Measurements from ENCODE around the gene NEXN.

The NEXN gene

DNA sequence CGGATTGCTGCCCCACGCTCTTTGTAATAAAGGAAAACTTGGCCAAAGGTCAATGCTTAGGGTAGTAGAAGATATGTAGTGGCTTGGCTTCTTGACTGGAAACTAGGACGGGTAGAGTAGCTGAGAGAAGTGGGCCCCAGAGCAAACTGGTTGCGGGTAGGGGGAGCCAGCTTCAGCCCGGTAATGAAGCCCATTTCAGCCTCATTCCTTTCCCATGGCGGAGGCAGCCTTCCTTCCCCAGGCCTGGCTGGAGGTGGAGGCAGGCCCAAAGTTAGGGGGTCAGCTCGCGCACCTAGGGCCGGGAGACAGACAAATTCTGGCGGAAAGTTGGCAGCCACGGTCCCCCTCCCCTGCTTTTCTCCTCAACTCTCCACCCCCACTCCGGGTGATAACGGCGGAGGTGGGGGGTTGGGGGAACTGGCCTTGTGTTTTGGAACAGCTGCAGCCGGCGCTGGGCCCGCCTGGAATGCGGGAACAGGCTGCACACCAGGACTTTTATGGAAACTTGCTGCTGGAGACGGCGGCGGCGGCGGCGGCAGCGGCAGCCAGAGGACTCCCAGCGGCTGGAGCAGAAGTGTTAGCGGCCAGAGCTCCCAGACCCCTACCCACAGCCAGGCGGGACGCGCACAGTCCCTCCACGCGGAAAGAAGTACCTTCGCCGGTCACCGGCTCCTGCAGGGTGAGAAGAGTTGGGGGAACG lies at the start of gene NEXN:
NEXN (plus strand) TSS at position 544 of the 700 bp plus-strand sequence. CDS start 27,483 bp downstream, outside the sequence.
- DNase-seq = peak; percentile 52

DNA sequence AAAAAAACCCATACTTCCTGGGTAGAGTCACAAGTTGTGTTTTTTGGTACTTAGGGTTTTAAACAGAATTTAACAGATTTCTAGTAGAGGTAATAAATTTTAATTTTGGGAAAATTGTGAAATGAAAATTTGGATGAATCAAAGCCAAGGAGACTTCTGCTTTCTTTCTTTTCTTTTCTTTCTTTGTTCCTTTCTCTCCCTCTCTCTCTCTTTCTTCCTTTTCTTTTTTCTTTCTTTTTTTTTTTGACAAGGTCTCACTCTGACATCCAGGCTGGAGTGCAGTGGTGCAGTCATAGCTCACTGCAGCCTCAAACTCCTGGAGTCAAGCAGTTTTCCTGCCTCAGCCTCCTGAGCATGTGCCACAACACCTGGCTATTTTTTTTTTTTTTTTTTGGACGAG lies 46.9 kb upstream of the NEXN start:
- no peak for DNase-seq

DNA sequence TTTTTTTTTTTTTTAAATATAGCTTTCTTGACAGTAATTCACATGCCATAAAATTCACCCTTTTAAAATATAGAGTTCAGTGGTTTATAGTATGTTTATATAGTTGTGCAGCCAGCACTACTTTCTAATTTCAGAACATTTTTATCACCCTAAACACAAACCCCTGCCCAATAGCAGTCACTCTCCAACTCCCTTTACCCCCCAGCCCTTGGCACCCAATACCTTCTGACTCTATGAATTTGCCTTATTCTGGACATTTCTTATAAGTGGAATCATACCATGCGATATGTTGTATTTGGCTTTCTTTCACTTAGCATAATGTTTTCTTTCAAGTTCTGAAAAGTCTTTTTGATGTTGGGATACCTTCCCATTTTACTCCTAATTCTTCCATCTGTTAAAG lies 42.5 kb upstream of the NEXN start:
- no peak for DNase-seq

DNA sequence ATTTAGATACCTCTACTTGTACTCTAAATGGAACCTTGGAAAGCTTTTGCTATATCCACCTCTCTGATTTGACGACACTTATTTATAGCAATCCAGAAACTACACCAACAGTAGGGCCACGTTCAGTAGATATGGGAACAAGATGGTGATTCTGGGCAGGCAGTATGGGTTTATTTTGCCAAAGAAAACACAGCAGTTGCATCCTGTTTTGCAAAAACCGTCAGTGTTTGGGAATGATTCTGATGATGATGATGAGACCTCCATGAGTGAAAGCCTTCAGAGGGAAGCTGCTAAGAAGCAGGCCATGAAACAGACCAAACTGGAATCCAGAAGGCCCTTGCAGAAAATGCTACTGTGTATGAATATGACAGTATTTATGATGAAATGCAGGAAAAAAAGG lies 41.5 kb upstream of the NEXN start:
- no peak for DNase-seq

DNA sequence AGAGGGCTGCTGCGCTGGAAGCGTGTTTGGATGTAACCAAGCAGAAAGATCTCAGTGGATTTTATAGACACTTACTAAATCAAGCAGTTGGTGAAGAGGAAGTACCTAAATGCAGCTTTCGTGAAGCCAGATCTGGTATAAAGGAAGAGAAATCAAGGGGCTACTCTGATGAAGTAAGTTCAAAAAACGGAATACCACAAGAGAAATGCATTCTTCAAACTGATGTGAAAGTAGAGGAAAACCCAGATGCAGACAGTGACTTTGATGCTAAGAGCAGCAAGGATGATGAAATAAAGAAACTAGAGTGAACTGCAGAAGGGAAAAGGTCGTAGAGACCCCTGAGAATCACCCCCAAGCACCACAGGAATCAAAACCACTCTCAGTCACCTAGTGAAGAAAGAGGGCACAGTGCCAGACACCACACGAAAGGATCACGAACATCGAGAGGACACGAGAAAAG lies 40.8 kb upstream of the NEXN start:
- DNase-seq = no peak

DNA sequence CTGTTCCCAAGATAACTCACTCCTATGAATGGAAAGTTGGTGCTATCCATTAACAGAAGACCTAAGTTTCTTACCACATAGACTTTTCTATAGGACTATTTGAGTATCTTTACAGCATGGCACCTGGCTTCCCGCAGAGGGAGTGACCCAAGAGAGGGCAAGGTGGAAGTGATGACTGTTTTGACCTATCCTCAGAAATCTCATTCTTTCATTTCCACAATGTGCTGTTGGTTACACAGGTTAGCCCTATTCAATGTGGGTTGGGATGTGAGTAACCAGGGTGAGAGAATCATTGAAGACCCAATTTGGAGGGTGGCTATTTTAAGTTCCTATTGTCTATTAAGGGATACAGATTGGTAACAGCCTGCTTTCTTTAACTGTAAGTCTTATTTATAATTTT lies 38.3 kb upstream of the NEXN start:
- no peak for DNase-seq

DNA sequence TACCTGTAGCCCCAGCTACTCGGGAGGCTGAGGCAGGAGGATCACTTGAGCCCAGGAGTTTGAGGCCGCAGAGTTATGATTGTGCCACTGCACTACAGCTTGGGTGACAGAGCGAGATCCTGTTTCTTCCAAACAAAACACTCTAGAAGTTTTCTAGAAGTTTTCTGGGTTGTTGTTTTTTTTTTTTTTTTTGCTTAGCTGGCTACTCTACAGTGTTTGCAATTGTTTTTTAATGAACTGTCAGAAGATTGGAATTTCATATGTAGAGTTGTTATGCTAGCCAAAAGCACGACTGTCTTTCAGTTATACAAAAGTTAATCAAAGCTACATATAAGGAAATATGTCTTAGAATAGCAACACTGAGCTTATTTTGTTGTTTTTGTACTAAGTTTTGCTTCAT lies 30.9 kb upstream of the NEXN start:
- DNase-seq = no peak

DNA sequence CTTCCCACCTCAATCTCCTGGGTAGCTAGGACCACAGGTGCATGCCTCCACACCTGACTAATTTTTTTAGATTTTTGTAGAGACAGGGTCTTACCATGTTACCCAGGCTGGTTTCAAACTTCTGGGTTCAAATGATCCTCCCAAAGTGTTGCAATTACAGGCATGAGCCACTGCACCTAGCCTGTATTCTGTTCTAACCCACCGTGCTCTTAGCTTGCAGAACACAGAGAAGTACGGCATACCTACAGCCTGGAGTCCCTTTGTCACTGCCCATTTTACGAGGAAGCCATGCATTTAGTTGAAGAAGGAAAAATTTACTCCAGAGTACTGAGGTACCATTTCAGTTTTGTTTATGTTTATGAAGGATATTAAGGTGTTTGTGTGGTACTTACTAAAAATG lies 29.7 kb upstream of the NEXN start:
- no peak for DNase-seq

DNA sequence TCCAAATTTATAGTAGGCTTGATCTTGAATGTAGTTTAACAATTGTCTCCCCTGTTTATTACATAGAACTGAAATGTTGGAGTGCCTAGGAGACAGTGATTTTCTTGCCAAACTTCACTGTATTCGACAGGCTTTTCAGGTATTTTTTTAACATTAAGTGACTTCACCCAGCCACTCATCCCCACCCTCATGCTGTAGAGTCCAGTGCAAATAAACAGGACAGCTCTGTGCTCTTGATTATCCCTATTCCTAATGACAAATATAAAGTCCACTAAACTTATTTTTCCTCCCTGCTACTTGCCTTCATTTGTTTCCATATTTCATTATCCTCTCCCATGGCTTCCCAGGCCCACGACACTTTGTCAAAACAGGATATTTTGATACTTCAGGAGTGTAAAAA lies 29.2 kb upstream of the NEXN start:
- DNase-seq = no peak

DNA sequence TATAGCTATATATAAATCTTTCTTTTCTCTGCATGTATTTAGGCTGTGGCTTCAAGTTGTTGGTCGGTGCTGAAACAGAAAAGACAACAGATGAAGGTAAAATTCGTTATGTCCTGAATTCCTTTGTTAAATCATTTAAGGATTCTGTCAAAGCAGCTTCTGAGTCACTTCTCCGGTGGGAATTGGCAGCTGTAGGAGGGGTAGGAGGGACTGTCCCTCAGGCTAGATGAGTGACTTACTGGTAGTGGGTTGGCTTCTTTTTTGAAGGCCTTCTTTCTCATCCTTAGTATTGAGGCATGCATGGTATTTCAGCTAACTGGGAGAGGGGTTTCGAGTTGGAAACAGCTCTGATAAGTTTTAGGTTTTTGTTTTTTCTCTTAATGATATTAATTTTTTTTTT lies 22.1 kb upstream of the NEXN start:
- DNase-seq = no peak

DNA sequence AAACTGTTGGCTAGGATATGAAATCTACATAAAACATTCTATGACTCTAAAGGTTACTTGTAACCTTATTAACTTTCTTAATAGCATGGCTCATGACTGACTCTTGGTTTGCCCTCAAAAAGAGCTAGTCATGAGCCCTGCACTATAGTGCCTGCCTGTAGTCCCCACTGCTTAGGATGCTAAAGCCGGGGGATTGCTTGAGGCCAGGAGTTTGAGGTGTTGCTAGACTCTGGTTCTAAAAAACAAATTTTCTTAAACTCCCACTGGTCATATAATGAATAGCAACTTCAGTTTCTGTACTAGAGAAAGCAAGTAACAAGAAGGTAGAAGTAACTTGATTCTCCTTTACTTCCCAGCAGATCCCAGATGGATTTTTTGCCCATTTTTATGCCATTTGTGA lies 15.8 kb upstream of the NEXN start:
- no peak for DNase-seq

DNA sequence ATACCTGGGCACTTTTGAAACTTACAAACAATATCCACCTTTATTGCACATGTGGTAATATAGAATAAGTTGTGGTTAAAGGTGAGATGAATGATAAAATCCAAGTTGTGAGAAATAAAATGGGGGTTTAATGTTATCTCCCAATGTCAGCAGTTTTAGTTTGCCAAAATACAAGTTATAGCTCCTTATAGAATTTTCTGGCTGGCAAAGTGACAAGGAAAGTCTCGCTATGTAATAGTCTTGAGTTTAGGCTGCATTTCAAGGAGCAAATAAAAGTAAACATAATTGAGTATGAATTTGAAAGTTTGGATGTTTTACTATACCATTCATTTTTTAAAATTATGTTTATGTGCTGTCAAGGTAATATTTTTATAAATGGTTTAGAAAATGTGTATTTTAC lies 15.0 kb upstream of the NEXN start:
- DNase-seq = no peak

DNA sequence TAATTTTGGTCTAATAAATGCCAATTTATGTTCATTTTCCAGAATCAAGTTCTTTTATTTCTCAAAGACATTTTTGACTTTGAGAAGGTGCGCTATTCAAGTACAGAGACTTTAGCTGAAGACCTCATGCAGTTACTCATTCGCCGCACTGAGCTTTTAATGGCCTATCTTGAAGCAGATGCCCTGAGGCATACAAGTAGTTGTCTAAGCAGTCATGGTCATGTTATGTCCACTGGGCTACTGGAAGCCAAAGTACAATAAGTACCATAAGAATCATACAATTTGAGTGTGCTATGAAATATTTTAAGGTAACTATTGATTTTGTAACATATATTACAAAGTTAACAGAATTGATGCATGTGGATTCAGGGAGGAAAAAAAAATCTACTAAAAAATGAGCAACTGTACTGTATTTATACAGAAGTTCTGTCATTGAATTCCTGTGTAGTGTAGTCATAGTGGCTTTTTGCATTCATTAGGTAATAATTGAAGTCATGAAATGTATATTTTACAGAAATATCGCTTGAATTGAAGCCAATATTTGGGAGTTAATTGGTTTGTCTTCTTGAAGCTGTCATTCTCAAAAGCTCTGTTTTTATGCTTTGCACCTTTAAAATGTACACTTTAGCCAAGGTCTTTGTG lies 13.5 kb upstream of the NEXN start:
- no peak for DNase-seq

DNA sequence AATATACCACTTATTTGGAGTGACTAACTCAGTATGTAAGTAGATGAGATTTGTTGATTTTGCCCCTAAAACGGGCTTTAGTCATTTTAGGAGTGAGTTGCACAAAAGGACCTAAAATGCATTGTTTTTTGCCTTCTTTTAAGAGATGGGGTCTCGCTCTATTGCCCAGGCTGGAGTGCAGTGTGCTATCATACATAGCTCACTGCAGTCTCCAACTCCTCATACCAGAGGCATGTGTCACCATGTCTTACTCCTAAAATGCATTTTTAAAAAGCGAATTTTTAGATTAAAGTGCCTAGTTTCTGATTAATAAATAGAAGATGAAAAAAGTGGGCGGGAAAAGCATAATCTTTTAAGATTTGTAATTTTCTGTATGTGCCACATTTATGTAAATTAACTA lies 11.5 kb upstream of the NEXN start:
- DNase-seq = no peak

DNA sequence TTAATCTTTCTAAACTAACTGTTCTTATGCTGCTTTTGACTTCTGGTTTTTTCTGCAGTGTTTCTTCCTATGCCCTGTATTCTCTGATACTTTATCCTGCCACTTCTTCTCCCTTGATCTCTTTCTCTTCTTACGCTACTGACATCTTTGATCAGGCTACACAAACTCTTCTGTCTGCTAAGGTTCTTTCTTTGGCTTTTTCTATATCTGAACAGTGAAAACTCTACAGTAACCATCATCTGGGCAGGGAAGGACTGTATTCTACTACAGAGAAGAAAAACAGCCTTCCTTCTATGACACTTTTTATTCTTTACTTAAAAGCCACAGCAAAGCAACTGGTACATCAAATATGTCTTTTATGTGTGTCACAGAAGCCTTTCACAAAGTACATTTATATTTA lies 7.4 kb upstream of the NEXN start:
- DNase-seq = no peak

DNA sequence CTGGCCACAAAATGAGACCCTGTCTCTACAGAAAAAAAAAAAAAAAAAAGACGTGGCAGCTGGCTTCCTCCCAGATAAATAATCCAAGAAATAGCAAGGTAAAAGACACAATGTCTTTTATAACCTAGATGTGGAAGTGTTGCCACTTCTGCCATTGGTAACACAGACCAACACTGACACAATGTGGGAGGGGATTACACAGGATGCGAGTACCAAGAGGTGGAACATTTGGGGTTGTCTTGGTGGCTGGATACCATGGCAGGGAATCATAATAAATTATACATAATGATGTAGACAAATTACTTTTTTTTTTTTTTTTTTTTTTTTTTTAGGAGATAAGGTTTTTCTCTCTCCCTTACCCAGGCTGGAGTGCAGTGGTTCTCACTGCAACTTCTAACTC lies 6.0 kb upstream of the NEXN start:
- DNase-seq = no peak

DNA sequence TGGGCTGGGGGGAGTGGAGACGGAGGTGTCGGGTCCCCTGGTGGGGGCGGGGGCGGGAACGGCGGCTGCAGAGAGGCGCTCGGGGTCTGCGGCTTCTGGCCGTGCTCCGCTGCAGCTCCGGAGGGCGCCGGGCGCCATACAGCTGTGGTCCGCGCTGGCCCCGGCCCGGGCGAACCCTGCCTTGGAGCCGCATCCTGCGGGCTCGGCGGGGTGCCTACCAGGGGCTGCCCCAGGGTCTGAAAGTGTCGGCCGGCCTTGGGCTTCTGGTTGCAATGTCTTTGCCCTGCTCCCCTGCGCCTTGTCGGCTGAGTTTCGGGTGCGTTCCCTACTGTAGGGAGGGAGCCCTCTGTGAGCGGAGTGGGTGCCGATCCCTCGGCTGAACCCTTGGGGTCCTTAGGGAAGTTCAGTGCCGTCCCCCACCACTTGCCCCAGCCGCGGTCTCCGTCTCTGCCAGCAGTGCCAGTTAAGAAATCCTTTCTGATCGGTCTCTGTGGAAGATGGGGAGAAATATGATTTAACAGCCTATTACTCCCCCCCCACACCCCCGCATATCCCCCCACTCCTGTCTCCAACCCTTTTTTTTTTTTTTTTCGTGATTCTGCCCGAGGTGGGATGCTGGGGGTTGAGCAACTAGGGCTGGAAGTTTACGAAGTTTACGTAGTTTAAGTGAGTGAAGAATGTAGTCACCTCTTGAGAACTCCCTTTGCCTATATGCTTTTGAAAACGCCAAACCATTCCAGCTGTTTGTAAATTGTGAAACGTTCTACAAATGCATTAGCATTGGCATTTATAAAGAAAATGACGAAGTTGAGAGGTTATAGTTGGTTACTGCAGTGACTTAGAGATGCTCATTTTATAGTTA lies 588 bp downstream of the NEXN start:
- DNase-seq = peak; percentile 59

DNA sequence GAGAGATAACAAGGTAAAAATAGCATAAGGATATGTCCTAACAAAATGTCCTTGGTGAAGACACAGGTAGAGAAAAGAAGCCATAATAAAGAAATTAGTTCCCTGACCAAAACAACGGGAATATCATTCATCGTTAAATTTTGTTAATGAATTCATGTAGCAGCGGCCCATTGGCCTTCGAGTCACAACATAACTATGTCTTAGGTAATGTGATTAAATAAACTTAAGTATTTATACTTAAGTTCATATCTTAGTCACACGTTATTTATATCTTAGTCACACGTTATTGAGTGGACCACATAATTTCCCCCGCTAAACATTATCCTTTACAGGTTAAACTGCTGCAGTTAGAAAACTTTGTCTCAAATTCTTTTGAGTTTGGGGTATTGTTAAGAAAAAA lies 1.2 kb downstream of the NEXN start:
- no peak for DNase-seq

DNA sequence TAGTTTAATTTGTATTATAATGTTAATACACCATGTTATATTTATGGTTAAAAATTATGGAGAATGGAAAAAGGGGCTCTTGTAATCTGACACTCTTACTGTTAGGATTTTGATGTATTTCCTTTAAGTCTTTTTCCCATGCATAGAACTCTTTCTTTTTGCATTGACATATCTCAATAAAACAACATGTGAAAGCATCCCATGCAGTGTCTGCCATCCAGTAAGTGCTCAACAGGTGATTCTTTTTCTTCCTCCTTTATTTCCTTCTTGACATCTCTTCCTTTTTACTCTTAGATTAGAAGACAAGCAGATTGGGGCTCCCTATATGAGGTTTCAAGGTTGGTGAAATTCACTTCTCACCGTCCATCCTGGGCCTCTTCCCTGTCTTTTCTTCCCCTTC lies 2.8 kb downstream of the NEXN start:
- DNase-seq = no peak

DNA sequence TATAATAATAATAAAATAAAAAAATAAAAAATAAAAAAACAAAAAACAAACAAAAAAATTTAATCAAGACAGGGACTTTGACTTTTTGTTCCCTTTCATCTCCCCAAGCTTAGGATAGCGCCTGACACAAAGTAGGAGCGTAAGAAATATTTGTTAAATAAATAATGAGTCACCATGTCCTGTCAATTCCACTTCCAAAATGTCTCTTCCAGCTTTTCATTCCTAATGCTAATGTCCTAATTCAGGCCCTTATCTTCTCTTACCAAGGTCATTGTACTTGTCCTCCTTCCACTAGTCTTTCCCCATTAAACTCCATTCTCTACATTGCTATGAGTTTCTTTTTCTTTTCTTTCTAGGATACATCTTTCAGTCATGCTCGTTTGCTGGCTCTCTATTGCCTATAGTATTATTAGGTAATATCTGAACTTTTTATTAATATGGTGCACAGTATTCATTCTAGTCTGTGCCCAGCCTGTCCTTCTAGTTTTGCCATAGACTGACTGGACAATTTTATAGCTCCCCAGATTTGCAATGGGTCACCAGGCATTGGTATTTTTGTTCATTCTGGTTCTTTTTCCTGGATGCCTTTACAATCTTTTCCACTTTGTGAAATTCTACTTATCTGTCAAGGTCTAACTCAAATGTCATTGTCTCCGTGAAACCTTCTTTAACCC lies 11.4 kb downstream of the NEXN start:
- DNase-seq = no peak

DNA sequence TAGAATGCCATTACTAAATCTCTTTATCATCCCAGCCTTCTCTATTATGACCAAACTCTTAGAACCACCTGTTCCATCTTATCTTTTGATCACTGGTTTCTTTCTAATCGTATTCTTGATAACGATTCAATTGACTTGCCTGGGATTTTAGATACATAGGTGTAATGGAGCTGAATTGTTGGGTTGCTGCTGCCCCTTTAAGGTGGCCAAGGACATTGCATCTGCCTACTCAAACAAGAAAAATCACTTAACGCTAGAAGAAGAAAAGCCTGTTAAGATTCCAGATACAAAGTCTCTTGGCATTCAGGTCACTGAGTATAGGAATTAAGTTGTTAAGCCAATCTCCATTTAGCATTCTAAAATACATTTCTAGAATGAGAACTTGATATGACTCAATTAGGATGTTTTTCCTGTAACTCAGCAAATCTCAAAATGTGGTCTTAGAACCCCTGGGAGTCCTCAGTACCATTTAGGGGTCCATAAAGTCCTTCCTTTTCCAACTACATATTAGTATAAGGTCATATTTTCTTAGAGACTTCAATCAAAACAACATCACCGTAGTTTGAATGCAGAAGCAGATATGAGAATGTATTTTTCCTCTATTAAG lies 12.4 kb downstream of the NEXN start:
- peak; percentile 78 for DNase-seq

DNA sequence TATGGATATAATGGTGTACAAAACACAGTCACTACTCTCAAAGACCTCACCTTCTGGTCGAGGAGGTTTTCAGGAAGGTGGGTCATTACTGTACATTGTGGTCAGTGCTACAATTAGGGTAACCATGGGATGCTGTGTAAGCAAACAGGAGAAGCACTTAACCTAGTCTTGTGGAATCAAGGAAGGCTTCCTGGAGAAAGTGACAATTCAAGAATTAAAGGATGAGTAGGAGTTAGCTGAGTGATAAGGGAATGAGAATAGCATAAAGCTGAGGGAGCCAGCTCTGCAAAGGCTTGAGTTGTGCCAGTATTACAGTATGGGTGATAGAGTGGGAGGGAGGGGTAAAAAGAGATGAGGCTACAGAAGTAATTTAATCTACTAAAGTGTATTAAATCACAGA lies 17.2 kb downstream of the NEXN start:
- no peak for DNase-seq

DNA sequence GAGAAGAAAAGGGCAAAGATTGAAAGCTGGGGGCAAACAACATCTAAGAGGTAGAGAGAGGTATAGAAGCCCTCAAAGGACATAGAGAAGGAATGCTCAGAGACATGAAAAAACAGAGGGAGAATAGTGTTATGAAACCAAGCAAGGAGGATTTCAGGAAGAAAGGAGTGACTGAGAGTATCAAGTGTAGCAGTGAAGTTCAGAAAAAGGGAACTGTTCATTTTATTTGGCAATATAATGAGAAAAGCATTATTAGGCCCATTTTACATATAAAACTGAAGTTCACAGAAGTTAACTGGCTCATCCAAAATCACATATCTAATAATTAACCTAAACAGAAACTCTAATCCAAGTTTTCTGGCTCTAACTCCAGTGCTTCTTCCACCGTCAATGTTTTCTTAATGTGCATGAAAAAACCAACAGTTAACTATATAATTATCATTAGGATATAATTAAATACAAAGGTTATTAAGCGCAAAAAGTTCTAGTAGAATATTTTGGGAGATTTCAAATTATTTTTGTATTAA lies 17.7 kb downstream of the NEXN start:
- no peak for DNase-seq

All from NCI-H510A treated with DMSO at 0.1 percent for 48 hours (cell line).